Measurements from ENCODE around the gene SRRM1.
"Not testable (repeated sequence)": the region's sequence is repeated elsewhere in the genome, so short reads cannot be mapped to it uniquely, and the experiment has no call there.

The SRRM1 gene

DNA sequence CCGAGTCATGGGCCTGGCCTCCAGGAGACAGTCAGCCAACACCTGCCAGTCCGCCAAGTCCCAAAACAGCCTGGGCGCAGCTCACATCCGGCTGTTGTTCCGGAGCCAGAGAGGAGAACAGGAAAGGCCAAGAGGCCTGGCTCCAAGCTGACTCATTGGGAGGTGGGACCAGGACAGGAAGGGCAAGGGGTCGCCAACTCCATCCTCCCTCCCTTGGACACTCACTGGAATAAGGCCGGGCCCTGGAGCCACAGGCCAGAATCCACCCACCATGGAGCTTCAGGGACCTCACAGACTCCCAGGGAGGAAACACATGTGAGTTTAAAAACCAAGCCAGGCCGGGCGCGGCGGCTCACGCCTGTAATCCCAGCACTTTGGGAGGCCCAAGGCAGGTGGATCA, 77.0 kb downstream of the SRRM1 start:
- DNase-seq (ENCODE audit: low read depth) = no peak

GRCh38 chr1:24721533-24721932, 78.4 kb downstream of the SRRM1 start:
- DNase-seq (ENCODE audit: low read depth) = no peak

GRCh38 chr1:24722073-24723035, 79.3 kb downstream of the SRRM1 start:
- not testable (repeated sequence) for DNase-seq (ENCODE audit: low read depth)
